Measurements from ENCODE around the gene MACROD2.

- TF ChIP-seq POLR2A (IDR thresholded peaks at IDR 0.05) (no peak), CTCF (IDR thresholded peaks at IDR 0.05) (no peak), EP300 (IDR thresholded peaks at IDR 0.05) (no peak)
These were observed 214.8 kb downstream of the MACROD2 start for GRCh38 chr20:14210146-14210545.

Measured in ovary (tissue), 3 donors.